ENCODE results near the gene ATP12A.
"Not testable (repeated sequence)": the region's sequence is repeated elsewhere in the genome, so short reads cannot be mapped to it uniquely, and the experiment has no call there.

ATP12A gene

GRCh38 chr13:24688950-24689349 is 8.7 kb downstream of the ATP12A start:
- no peak for DNase-seq (ENCODE audit: low read depth)

- no peak for DNase-seq (ENCODE audit: low read depth)
These were observed 11.2 kb downstream of the ATP12A start for GRCh38 chr13:24691381-24691780.

GRCh38 chr13:24692561-24692960 is 12.4 kb downstream of the ATP12A start:
- DNase-seq (ENCODE audit: low read depth) = no peak

GRCh38 chr13:24693862-24694471 is 13.8 kb downstream of the ATP12A start:
- DNase-seq (ENCODE audit: low read depth) = no peak

GRCh38 chr13:24694907-24695306 is 14.7 kb downstream of the ATP12A start:
- no peak for DNase-seq (ENCODE audit: low read depth)

GRCh38 chr13:24698686-24699085 is 18.5 kb downstream of the ATP12A start:
- no peak for DNase-seq (ENCODE audit: low read depth)

- DNase-seq (ENCODE audit: low read depth) = no peak
These were observed 19.3 kb downstream of the ATP12A start for GRCh38 chr13:24699541-24699940.

- DNase-seq (ENCODE audit: low read depth) = no peak
These were observed 20.3 kb downstream of the ATP12A start for GRCh38 chr13:24700539-24700938.

- DNase-seq (ENCODE audit: low read depth) = no peak
These were observed 26.8 kb downstream of the ATP12A start for GRCh38 chr13:24706886-24707585.

GRCh38 chr13:24709186-24709913 is 29.1 kb downstream of the ATP12A start:
- peak; percentile 19 for DNase-seq (ENCODE audit: low read depth)

GRCh38 chr13:24713022-24713421 is 32.8 kb downstream of the ATP12A start:
- no peak for DNase-seq (ENCODE audit: low read depth)

GRCh38 chr13:24716011-24716410 is 35.8 kb downstream of the ATP12A start:
- DNase-seq (ENCODE audit: low read depth) = no peak

GRCh38 chr13:24716446-24716845 is 36.2 kb downstream of the ATP12A start:
- DNase-seq (ENCODE audit: low read depth) = no peak

GRCh38 chr13:24717217-24717616 is 37.0 kb downstream of the ATP12A start:
- DNase-seq (ENCODE audit: low read depth) = no peak

GRCh38 chr13:24718192-24718965 is 38.2 kb downstream of the ATP12A start:
- no peak for DNase-seq (ENCODE audit: low read depth)

- no peak for DNase-seq (ENCODE audit: low read depth)
These were observed 38.9 kb downstream of the ATP12A start for GRCh38 chr13:24719139-24719538.

GRCh38 chr13:24723206-24723605 is 43.0 kb downstream of the ATP12A start:
- DNase-seq (ENCODE audit: low read depth) = no peak

GRCh38 chr13:24724714-24725113 is 44.5 kb downstream of the ATP12A start:
- no peak for DNase-seq (ENCODE audit: low read depth)

GRCh38 chr13:24725379-24725778 is 45.2 kb downstream of the ATP12A start:
- no peak for DNase-seq (ENCODE audit: low read depth)

GRCh38 chr13:24727731-24728601 is 47.8 kb downstream of the ATP12A start:
- DNase-seq (ENCODE audit: low read depth) = peak; percentile 39

- DNase-seq (ENCODE audit: low read depth) = not testable (repeated sequence)
These were observed 50.8 kb downstream of the ATP12A start for GRCh38 chr13:24730873-24731567.
